NCI-H510A treated with DMSO at 0.1 percent for 48 hours (cell line): ENCODE measurements around the gene RGMA.

Experiments
- DNase-seq: peaks from one replicate; lab custom pipeline; 2025; lab: John Stamatoyannopoulos, UW

The RGMA gene

GRCh38 chr15:93017526-93017925, 71.5 kb downstream of the RGMA start:
- no peak for DNase-seq

GRCh38 chr15:93012786-93013185, 76.2 kb downstream of the RGMA start:
- DNase-seq: no peak

GRCh38 chr15:93007994-93008393, 81.0 kb downstream of the RGMA start:
- DNase-seq: no peak

GRCh38 chr15:93005133-93005532, 83.9 kb downstream of the RGMA start:
- DNase-seq: no peak

- DNase-seq: no peak
Observed at GRCh38 chr15:93001881-93002280, 87.1 kb downstream of the RGMA start.

GRCh38 chr15:93001156-93001555, 87.9 kb downstream of the RGMA start:
- no peak for DNase-seq

GRCh38 chr15:92997821-92998220, 91.2 kb downstream of the RGMA start:
- no peak for DNase-seq

GRCh38 chr15:92992720-92993119, 96.3 kb downstream of the RGMA start:
- no peak for DNase-seq

- no peak for DNase-seq
Observed at GRCh38 chr15:92990031-92990430, 99.0 kb downstream of the RGMA start.

- DNase-seq: no peak
Observed at GRCh38 chr15:92989470-92989869, 99.5 kb downstream of the RGMA start.
